GM18517 (cell line): Measurements from ENCODE around the gene THSD7B.
"Not testable (repeated sequence)": the region's sequence is repeated elsewhere in the genome, so short reads cannot be mapped to it uniquely, and the experiment has no call there.

Experiments used
- ATAC-seq: cut with Tn5 transposase; IDR thresholded peaks from one replicate; pipeline ENCODE4 v1.9.1; 2021; ENCODE audit warnings: mild to moderate bottlenecking, moderate library complexity; ENCODE audit not compliant: unreplicated experiment

THSD7B gene

DNA sequence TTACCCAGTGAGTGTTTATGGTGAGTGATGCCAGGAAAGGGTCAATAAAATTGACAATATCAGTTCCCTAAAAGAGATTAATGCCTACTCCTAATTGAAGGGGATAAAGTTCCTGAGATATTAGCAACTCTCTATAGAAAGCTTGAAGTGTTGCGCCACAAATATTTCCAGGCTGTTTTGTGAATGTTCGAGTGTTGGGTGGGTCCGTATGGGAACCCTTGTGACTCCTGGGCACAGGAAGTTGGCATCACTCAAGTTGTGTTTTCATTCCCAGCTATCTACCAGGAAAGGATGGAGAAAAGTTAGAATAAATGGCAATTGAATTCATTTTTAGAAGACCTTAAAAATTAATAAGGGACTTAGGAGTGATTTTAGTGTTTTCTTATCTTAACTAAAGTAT, 472.7 kb downstream of the THSD7B start:
- no peak for ATAC-seq

DNA sequence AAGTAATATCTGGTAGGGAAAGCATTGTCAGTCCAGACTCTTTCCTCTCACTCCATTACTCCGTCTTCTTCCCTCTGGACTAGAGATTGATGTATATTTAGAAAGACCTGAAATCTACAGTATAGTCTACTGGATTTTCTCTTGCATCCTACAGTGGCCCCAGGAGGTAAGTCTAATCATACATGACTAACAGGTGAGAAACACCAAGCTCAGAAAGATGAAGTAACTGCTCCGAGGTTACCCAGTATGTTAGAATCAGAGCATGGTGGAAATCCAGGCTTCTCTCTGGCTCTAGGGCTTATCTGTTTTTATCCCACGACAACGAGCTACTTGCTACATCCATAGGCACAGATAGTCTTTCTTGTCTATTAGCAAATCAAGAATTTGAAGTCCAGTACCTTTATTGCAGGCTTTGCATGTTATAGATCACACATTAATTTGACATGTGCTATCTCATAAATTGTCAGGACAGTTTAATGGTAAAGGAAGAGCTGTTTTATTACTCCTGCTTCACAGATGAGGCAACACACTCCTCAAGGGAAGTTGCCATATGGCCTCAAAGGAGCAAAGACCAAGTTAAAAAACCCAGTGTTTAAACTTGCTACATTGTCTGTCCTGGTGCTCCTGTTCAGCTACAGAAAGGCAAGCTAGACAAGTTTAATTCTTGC, 484.3 kb downstream of the THSD7B start:
- no peak for ATAC-seq

DNA sequence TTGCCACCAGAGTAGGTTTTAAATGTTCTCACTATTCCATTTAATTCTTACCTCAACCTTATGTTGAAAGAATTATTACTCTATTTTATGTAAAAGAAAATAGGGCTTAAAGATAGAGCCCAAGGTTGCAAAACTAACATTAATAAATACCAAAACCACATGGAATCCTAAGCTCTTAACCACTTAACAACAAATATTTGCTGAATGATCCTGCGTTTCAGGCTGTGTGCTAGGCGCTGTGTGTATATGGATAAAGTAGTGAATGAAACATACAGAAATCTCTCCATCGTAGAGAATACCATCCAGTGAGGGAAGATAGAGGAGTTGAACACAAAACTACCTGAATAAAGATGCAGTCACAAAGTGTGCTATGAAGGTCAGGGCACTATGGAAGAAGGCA, 485.1 kb downstream of the THSD7B start:
- no peak for ATAC-seq

GRCh38 chr2:137251045-137251444, 485.7 kb downstream of the THSD7B start:
- no peak for ATAC-seq

GRCh38 chr2:137252934-137253333, 487.6 kb downstream of the THSD7B start:
- no peak for ATAC-seq

DNA sequence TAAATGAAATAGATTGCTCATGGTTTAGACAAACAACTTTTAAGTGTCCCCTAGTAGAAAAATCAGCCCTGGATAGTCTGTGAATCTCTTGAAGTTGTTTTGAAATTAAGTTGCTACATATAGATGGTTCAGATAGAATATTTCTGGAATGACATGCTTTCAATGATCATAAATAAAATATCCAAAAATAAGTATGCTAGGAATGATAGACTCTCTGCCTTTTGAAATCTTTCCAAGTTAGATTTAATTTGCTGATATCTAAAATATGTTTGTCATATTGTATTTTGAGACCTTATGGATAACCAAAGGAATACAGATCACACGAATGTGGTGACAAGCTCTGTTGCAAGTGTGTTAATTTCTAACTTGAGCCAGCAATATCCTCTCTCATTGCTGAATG, 488.7 kb downstream of the THSD7B start:
- no peak for ATAC-seq

DNA sequence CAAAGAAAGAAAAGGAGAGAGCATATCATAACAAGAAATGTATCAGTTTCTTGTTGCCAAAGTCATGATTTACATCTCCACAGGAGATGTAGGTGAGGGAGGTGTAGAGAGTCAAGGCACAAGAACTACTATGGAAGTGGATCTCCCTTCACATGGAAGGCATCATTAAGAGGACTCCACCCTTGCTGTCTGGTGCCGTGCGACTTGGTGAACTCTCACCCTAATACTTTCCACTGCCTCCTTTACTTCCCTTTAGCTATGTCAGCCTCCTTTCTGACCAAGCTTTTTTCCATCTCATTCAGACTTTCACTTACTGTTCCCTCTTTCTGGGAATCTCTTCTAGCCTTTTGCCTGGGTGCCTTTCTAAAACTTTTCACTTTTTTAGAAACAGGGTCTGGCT, 490.0 kb downstream of the THSD7B start:
- no peak for ATAC-seq

GRCh38 chr2:137255990-137256389, 490.6 kb downstream of the THSD7B start:
- ATAC-seq: no peak

GRCh38 chr2:137261881-137262585, 496.7 kb downstream of the THSD7B start:
- ATAC-seq: no peak

DNA sequence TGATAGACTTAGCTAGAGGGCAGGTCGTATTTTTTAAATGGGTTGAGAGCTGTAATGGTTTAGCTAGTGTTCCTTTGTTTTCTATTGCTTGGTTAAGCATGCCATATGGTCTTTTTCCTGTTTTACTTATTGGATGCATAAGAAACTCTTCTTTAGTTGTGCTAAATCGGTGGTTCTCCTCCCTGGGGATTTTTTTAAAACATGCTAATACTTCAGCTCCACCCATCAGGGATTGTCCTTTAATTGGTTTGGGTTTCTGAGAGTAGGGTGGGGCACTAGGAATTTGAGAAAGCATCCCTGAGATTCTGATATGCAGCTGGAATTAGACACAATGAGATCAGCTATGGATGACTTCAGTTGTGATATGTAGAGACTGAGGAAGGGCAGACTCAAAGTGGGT, 497.2 kb downstream of the THSD7B start:
- ATAC-seq: no peak

GRCh38 chr2:137287913-137288639, 522.7 kb downstream of the THSD7B start:
- no peak for ATAC-seq

DNA sequence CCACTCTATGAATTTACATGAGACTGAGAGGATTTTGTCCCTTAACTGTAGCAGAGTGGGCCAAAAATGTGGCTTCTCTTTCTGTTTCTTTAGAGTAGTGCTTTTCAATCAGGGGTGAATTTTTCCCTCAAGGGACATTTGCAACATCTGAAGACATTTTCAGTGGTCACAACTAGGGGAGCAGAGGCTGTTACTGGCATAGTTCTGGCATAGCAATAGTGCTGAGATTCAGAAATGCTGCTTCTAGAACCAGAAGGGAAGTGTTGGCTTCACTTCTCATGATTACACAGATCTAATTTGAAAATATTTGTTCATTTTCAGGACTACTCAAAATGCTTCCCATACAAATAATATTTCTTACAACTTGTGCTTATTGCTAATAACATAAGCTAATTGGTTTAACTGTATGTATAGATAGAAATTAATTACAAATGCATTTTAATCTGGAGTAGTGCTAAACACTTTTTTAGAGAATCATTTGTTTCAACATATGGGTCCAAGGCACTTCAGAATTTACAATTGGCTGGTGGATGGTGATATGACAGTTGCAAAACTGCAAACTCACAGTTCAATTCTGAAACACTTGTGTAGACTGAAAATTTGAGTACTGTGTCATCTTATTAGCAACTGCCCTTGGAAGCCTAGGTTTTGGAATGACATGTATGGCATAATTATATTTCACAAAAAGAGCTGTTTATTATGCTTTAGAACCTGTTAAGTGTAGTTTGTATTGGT, 526.7 kb downstream of the THSD7B start:
- ATAC-seq: no peak

DNA sequence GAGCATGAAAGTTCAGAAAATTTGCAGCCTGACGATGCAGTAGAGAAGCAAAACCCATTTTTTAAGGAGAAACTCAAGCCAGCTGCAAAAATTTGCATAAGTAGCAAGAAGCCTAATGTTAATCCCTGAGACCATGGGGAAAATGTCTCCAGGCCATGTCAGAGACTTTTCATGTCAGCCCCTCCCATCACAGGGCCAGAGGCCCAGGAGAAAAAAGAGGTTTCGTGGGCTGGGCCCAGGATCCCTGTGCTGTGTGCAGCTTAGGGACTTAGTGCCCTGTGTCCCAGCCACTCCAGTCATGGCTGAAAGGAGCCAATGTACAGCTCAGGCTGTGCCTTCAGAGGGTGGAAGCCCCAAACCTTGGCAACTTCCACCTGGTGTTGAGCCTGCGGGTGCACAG, 533.0 kb downstream of the THSD7B start:
- no peak for ATAC-seq

DNA sequence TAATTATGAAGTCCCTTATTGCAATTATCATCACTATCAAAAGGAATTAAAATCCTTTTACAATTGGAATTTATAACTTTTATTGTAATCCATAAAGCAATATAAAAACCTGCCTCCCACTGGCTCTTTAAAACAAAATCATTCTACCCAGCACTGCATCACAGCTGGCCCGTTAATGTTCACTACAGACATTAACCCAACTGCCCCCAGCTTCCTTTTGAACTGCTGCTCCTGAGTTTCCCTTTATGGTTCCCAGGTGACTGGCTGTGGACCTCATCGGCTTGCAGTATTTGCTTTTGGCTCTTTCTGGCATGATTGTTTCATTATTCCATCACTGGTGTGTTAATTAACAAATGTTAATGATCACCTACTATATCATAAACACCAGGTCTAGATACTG, 535.6 kb downstream of the THSD7B start:
- ATAC-seq: no peak

- ATAC-seq: no peak
Measured at GRCh38 chr2:137302957-137303356, 537.6 kb downstream of the THSD7B start.

DNA sequence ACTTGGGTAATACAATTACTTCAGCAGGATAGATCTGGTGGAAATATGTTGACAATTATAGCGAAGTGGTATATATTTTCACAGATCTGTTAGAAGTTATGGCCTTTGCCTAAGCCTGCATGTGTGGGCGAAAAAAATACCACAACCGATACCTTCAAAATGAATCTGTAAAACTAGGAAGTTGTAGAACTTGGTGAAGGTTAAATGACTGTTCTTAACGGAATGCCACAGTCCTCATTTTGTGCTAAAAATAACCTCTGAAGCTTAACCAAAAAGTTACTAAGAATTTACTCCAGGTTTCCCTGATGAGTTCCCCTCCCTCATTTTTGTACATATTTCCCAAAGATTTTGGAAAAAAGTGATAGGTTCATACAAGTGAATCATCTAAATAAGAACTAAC, 550.7 kb downstream of the THSD7B start:
- ATAC-seq: no peak

DNA sequence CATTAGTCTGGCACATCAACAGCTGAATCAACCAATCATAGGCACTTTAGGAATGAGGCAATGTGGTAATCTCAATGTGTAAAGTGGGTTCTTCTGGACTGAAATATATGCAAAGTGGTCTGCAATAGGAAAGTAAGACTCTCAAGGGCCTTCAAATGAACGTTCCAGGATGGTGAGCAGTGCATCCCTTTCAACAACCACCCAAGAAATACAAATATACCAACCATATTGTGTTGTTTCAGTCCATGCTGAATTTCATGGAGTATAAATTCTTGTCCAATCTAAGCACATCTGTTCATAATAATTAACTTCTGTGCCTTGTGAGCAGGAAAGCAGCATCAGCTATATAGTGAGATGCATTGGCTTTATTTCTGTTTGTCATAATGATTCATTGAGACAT, 556.2 kb downstream of the THSD7B start:
- ATAC-seq: no peak

- ATAC-seq: not testable (repeated sequence)
Measured at GRCh38 chr2:137331562-137331961, 566.2 kb downstream of the THSD7B start.

- no peak for ATAC-seq
Measured at GRCh38 chr2:137333386-137334165, 568.2 kb downstream of the THSD7B start.

GRCh38 chr2:137336067-137336466, 570.7 kb downstream of the THSD7B start:
- ATAC-seq: no peak

DNA sequence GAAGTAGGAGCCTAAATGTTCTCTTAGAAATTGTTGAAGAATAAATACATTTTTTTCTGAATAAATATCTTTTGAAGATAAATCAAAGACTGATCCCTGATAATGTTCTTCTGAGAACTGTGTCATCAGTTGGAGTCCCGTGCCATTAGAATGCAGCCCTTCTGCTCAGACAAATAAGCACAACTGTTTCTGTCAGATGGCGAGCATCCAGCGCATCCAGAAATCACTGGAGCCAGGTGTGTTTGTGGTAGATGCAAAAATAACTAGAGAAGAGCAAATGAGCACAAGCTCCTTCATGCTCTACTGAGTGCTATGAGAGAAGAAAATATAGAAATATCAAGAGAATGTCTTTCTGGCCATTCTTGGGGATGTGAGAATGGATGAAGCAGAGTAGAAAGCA, 573.7 kb downstream of the THSD7B start:
- no peak for ATAC-seq
